SHP77 treated with DMSO at 0.1 percent for 48 hours (cell line): ENCODE data around the gene APBA3.

Experiments
- DNase-seq: peaks from one replicate; lab custom pipeline; 2025; lab: John Stamatoyannopoulos, UW

Gene APBA3

GRCh38 chr19:3761382-3762129 is at the start of gene APBA3:
TSS of gene APBA3 (minus strand) at chr19:3761692. CDS start at chr19:3760264, 1,428 bp downstream.
- DNase-seq: peak; percentile 87

GRCh38 chr19:3810708-3811355 is 49.3 kb upstream of the APBA3 start:
- DNase-seq: no peak

GRCh38 chr19:3809881-3810707 is 48.6 kb upstream of the APBA3 start:
- DNase-seq: no peak

- no peak for DNase-seq
Measured at GRCh38 chr19:3808420-3809143, 47.1 kb upstream of the APBA3 start.

GRCh38 chr19:3807574-3808354 is 46.3 kb upstream of the APBA3 start:
- no peak for DNase-seq

GRCh38 chr19:3807131-3807480 is 45.6 kb upstream of the APBA3 start:
- no peak for DNase-seq

GRCh38 chr19:3805859-3806258 is 44.4 kb upstream of the APBA3 start:
- DNase-seq: no peak

GRCh38 chr19:3804429-3804828 is 42.9 kb upstream of the APBA3 start:
- no peak for DNase-seq

GRCh38 chr19:3803986-3804385 is 42.5 kb upstream of the APBA3 start:
- DNase-seq: no peak

GRCh38 chr19:3803114-3803888 is 41.8 kb upstream of the APBA3 start:
- DNase-seq: no peak

GRCh38 chr19:3801412-3802096 is 40.1 kb upstream of the APBA3 start:
- no peak for DNase-seq

GRCh38 chr19:3800996-3801395 is 39.5 kb upstream of the APBA3 start:
- DNase-seq: no peak

- DNase-seq: no peak
Measured at GRCh38 chr19:3798137-3798536, 36.6 kb upstream of the APBA3 start.

GRCh38 chr19:3796358-3796757 is 34.9 kb upstream of the APBA3 start:
- DNase-seq: no peak

- no peak for DNase-seq
Measured at GRCh38 chr19:3793799-3794198, 32.3 kb upstream of the APBA3 start.

- DNase-seq: no peak
Measured at GRCh38 chr19:3792114-3792513, 30.6 kb upstream of the APBA3 start.

GRCh38 chr19:3790941-3791340 is 29.4 kb upstream of the APBA3 start:
- no peak for DNase-seq

- no peak for DNase-seq
Measured at GRCh38 chr19:3790209-3790734, 28.8 kb upstream of the APBA3 start.

- DNase-seq: no peak
Measured at GRCh38 chr19:3788996-3789778, 27.7 kb upstream of the APBA3 start.
